H1 (cell line): ENCODE results near the gene PRKCH. TPM values are rescaled to one million over a fixed set of nuclear protein-coding genes. Genes with fewer than 3 reads are reported as not detected.

Experiments
- CTCF ChIA-PET: fragments of 300-600 bp; sonication (Branson Sonifier 250); formaldehyde crosslinking; loops from one replicate; lab custom pipeline; 2021; ENCODE audit not compliant: partially characterized antibody; lab: Charles Lee
- POLR2A ChIA-PET: fragments of 300-600 bp; sonication (Branson Sonifier 250); formaldehyde crosslinking; loops from one replicate; lab custom pipeline; 2021; ENCODE audit warnings: inconsistent platforms; ENCODE audit not compliant: partially characterized antibody; lab: Charles Lee
- DNase-seq, 2 experiments: peaks; one replicate each; pipeline versions ENCODE4 v3.0.0 to v3.0.0-alpha.2; 2010 to 2022; ENCODE audit warnings: low spot score in 2 of 2, low read depth in 1 of 2, mixed read lengths in 1 of 2
- FAIRE-seq: peaks from 2 replicates; lab custom pipeline; 2011; peaks lifted over from hg19 to GRCh38; lab: Jason Lieb, UNC
- H2AFZ ChIP-seq: 2 replicates; pipeline ENCODE4 v1.8.1; 2012; ENCODE audit warnings: low read length, inconsistent platforms
- H2AK5ac ChIP-seq: 2 replicates; pipeline ENCODE4 v1.6.1; 2013; ENCODE audit warnings: low read depth, low read length
- H2BK120ac ChIP-seq: replicated peaks from 2 replicates; pipeline ENCODE3; 2013; ENCODE audit warnings: low read depth, low read length, inconsistent platforms
- H2BK12ac ChIP-seq: 2 replicates; pipeline ENCODE4 v1.6.1; 2013; ENCODE audit warnings: low read depth, low read length
- H2BK15ac ChIP-seq: 2 replicates; pipeline ENCODE4 v1.6.1; 2013; ENCODE audit warnings: low read length
- H2BK20ac ChIP-seq: 2 replicates; pipeline ENCODE4 v1.6.1; 2013; ENCODE audit warnings: low read length
- H2BK5ac ChIP-seq: 2 replicates; pipeline ENCODE4 v1.6.1; 2013; ENCODE audit warnings: low read depth, low read length
- H3K14ac ChIP-seq: 2 replicates; pipeline ENCODE4 v1.6.1; 2013; ENCODE audit warnings: inconsistent platforms; ENCODE audit not compliant: insufficient read length
- H3K18ac ChIP-seq: 2 replicates; pipeline ENCODE4 v1.6.1; 2013; ENCODE audit warnings: low read length; ENCODE audit errors: extremely low read depth
- H3K23ac ChIP-seq: 2 replicates; pipeline ENCODE4 v1.6.1; 2013; ENCODE audit warnings: inconsistent platforms; ENCODE audit not compliant: insufficient read length
- H3K23me2 ChIP-seq: 2 replicates; pipeline ENCODE4 v1.6.1; 2013; ENCODE audit warnings: low read depth, low read length
- H3K27ac ChIP-seq: 2 replicates; pipeline ENCODE4 v1.6.1; 2011; ENCODE audit warnings: low read depth, low read length, inconsistent platforms
- H3K27me3 ChIP-seq, 4 experiments: replicated peaks in 1 of 4; 1 replicate in 1 of 4; 2 replicates in 3 of 4; pipeline versions ENCODE4 v1.6.1 to v1.8.1; 2011 to 2013; ENCODE audit warnings: low read length in 3 of 4, mild to moderate bottlenecking in 3 of 4, inconsistent platforms in 2 of 4, mixed read lengths in 2 of 4, moderate library complexity in 1 of 4; ENCODE audit not compliant: control insufficient read depth in 3 of 4, insufficient read depth in 3 of 4; ENCODE audit errors: extremely low read depth in 1 of 4
- H3K36me3 ChIP-seq, 4 experiments: 2 replicates each; pipeline versions ENCODE4 v1.6.1 to v1.8.1; 2011 to 2013; ENCODE audit warnings: mild to moderate bottlenecking in 4 of 4, low read length in 3 of 4, moderate library complexity in 2 of 4, control low read depth in 1 of 4, inconsistent platforms in 1 of 4; ENCODE audit not compliant: insufficient read depth in 4 of 4, control insufficient read depth in 2 of 4
- H3K4ac ChIP-seq: replicated peaks from 2 replicates; pipeline ENCODE3; 2013; ENCODE audit warnings: low read length, low read depth, mixed read lengths, inconsistent platforms; ENCODE audit not compliant: insufficient read length
- H3K4me1 ChIP-seq, 4 experiments: replicated peaks in 1 of 4; 1 replicate in 1 of 4; 2 replicates in 3 of 4; pipeline versions ENCODE4 v1.6.1 to v1.8.1; 2011 to 2013; ENCODE audit warnings: low read length in 3 of 4, inconsistent platforms in 2 of 4, mixed read lengths in 1 of 4; ENCODE audit not compliant: insufficient read depth in 4 of 4, control insufficient read depth in 3 of 4
- H3K4me2 ChIP-seq, 2 experiments: 2 replicates each; pipeline versions ENCODE4 v1.6.1 to v1.8.1; 2011 to 2013; ENCODE audit warnings: low read depth in 2 of 2, low read length in 2 of 2, control low read depth in 1 of 2, inconsistent platforms in 1 of 2, mild to moderate bottlenecking in 1 of 2; ENCODE audit not compliant: insufficient read depth in 1 of 2
- H3K4me3 ChIP-seq, 4 experiments: fragments of 200-600, 300-600 bp in 1 of 4; sonication (generic), shearing (Covaris generic), sonication (Bioruptor Twin) in 1 of 4; 2 replicates each; pipeline versions ENCODE4 v1.5.1 to v1.8.1; 2011 to 2016; ENCODE audit warnings: low read length in 4 of 4, low read depth in 3 of 4, control low read depth in 2 of 4, inconsistent platforms in 2 of 4, mild to moderate bottlenecking in 2 of 4, mixed read lengths in 1 of 4, moderate library complexity in 1 of 4; ENCODE audit not compliant: insufficient read depth in 2 of 4; ENCODE audit errors: extremely low read depth in 1 of 4
- H3K56ac ChIP-seq: replicated peaks from 2 replicates; pipeline ENCODE3; 2013; ENCODE audit warnings: low read depth, mild to moderate bottlenecking, mixed read lengths, low read length, inconsistent platforms; ENCODE audit not compliant: insufficient read length
- H3K79me1 ChIP-seq: 2 replicates; pipeline ENCODE4 v1.6.1; 2013; ENCODE audit warnings: low read depth, low read length, control low read depth
- H3K79me2 ChIP-seq, 2 experiments: 2 replicates each; pipeline versions ENCODE4 v1.6.1 to v1.8.1; 2012 to 2013; ENCODE audit warnings: low read length in 2 of 2, mild to moderate bottlenecking in 2 of 2, inconsistent platforms in 1 of 2; ENCODE audit not compliant: insufficient read depth in 2 of 2, control insufficient read depth in 1 of 2
- H3K9ac ChIP-seq, 4 experiments: replicated peaks in 1 of 4; 1 replicate in 1 of 4; 2 replicates in 3 of 4; pipeline versions ENCODE4 v1.6.1 to v1.8.1; 2011 to 2013; ENCODE audit warnings: low read depth in 3 of 4, low read length in 3 of 4, control low read depth in 2 of 4, mild to moderate bottlenecking in 2 of 4, moderate library complexity in 2 of 4, inconsistent platforms in 1 of 4; ENCODE audit errors: extremely low read depth in 1 of 4
- H3K9me3 ChIP-seq, 2 experiments: 2 replicates each; pipeline versions ENCODE4 v1.6.1 to v1.8.1; 2012 to 2013; ENCODE audit warnings: mild to moderate bottlenecking in 2 of 2, moderate library complexity in 2 of 2, control low read depth in 1 of 2, inconsistent platforms in 1 of 2, low read depth in 1 of 2, low read length in 1 of 2, mixed read lengths in 1 of 2; ENCODE audit not compliant: insufficient read depth in 2 of 2
- H4K20me1 ChIP-seq, 2 experiments: replicated peaks in 1 of 2; 2 replicates each; pipeline versions ENCODE3 to v1.8.1; 2011 to 2013; ENCODE audit warnings: inconsistent platforms in 2 of 2, low read length in 2 of 2, mild to moderate bottlenecking in 1 of 2; ENCODE audit not compliant: insufficient read depth in 2 of 2, control insufficient read depth in 1 of 2
- H4K5ac ChIP-seq: 2 replicates; pipeline ENCODE4 v1.6.1; 2013; ENCODE audit warnings: low read length, low read depth, mixed read lengths, inconsistent platforms; ENCODE audit not compliant: insufficient read length
- H4K8ac ChIP-seq: 2 replicates; pipeline ENCODE4 v1.8.0; 2013; ENCODE audit warnings: mild to moderate bottlenecking, moderate library complexity, low read length, inconsistent platforms; ENCODE audit not compliant: insufficient read depth; ENCODE audit errors: extremely low read depth
- H4K91ac ChIP-seq: replicated peaks from 2 replicates; pipeline ENCODE3; 2013; ENCODE audit warnings: low read length, mixed read lengths, inconsistent platforms; ENCODE audit not compliant: insufficient read length
- CBX5 ChIP-seq: fragments of 300-800, 300-1000 bp; sonication (generic); IDR thresholded peaks from 2 replicates; pipeline ENCODE4 v1.7.1; 2016; ENCODE audit warnings: antibody characterized with exemption, low read length, low read depth
- FOSL1 ChIP-seq: IDR thresholded peaks from 2 replicates; pipeline ENCODE4 v1.6.1; 2011; ENCODE audit warnings: mild to moderate bottlenecking, low read depth, low read length, moderate library complexity; ENCODE audit not compliant: insufficient read depth
- HDAC2 ChIP-seq, 2 experiments: fragments of 300-600 bp in 1 of 2; sonication (generic) in 1 of 2; IDR thresholded peaks; 2 replicates each; pipeline ENCODE4 v1.6.1; 2011 to 2012; ENCODE audit warnings: low read depth in 2 of 2, low read length in 2 of 2, mild to moderate bottlenecking in 2 of 2, moderate library complexity in 2 of 2, borderline replicate concordance in 1 of 2, inconsistent platforms in 1 of 2
- RFX5 ChIP-seq: IDR thresholded peaks from 2 replicates; pipeline ENCODE4 v1.6.1; 2011; ENCODE audit warnings: low read depth, low read length, improper control_type of control experiment, borderline replicate concordance
- SIRT6 ChIP-seq: IDR thresholded peaks from one replicate; pipeline ENCODE4 v1.7.1; 2012; ENCODE audit warnings: low read length, inconsistent platforms
- TAF7 ChIP-seq: optimal IDR thresholded peaks from 2 replicates; pipeline ENCODE3; 2011; ENCODE audit warnings: low read depth, mild to moderate bottlenecking, inconsistent platforms, low read length, moderate library complexity, borderline replicate concordance
- WGBS, 2 experiments: shearing (Covaris generic) in 1 of 2; methylation state at CpG; one replicate each; pipeline versions ENCODE4 v1.1.6 to v1.1.7; 2013 to 2015; ENCODE audit warnings: low lambda C conversion rate in 2 of 2, mixed read lengths in 2 of 2, inconsistent platforms in 1 of 2, low coverage in 1 of 2, missing lambda C conversion rate in 1 of 2; ENCODE audit not compliant: insufficient replicate concordance in 2 of 2, insufficient coverage in 1 of 2, insufficient read length in 1 of 2; ENCODE audit errors: extremely low coverage in 1 of 2, missing lambda C conversion rate in 1 of 2; 5-methylcytosine and 5-hydroxymethylcytosine counted together
- polyA plus RNA-seq, 7 experiments: library from polyadenylated mRNA; depleted of rRNA in 3 of 7; stranded (reverse) in 5 of 7; unstranded in 2 of 7; fragments of >200 nt in 5 of 7; fragments of 200-250 nt in 2 of 7; gene quantifications; 1 replicate in 5 of 7; 2 replicates in 1 of 7; 4 replicates in 1 of 7; pipeline versions ENCODE4 v1.2.1 to v1.2.3, GENCODE V29; 2011 to 2013; ENCODE audit warnings: missing spikeins in 2 of 7, mixed read lengths in 2 of 7
- total RNA-seq: library from RNA; stranded (reverse); fragmentation: NEBNext Ultra II Directional; extraction: Animal tissue kit (Norgen Biotek cat#: 25700); gene quantifications from 2 replicates; pipeline ENCODE4 v1.2.1, GENCODE V29; 2021

Gene PRKCH
- total and polyA plus RNA-seq, 2 of the 8 experiments (the other 6 are each of a cell fraction or from before 2014, with no cell fraction given) = 6.4 to 7.0 TPM

DNA sequence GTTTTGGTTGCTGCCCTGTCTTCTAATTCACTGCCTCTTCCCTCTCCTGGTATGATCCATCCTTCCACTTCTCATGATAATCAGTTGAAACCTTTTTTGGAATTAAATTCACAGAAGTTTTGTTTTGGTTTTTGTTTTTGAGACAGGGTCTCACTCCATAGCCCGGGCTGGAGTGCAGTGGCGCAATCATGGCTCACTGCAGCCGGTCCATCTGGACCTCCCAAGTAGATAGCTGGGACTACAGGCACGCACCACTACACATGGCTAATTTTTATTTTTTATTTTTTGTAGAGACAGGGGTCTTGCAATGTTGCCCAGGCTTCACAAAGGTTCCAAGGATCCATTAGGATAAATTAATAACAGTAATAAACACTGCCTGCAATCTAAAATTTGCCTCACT, 164.3 kb downstream of the PRKCH start:
- Histone ChIP-seq H2AFZ (no peak overlapping the region), H3K18ac (no peak overlapping the region), H3K4me2 (no peak overlapping the region), H2BK20ac (no peak overlapping the region), H3K23ac (no peak overlapping the region), H3K79me1 (no peaks in the 10 kb centered on the region), H2AK5ac (no peak overlapping the region), H2BK15ac (no peak overlapping the region), H4K8ac (no peak overlapping the region), H3K36me3 (no peaks in the 10 kb centered on the region; a peak in 1 of 8 replicates), H2BK5ac (no peak overlapping the region), H3K4ac (no peak overlapping the region), H3K56ac (no peak overlapping the region), H4K20me1 (no peaks in the 10 kb centered on the region), H4K5ac (no peak overlapping the region), H3K27ac (no peak overlapping the region), H3K23me2 (no peaks in the 10 kb centered on the region), H3K14ac (no peak overlapping the region), H4K91ac (no peak overlapping the region), H3K27me3 (no peaks in the 10 kb centered on the region; a peak in 1 of 7 replicates), H3K4me3 (no peak overlapping the region), H3K79me2 (no peaks in the 10 kb centered on the region), H3K9me3 (no peaks in the 10 kb centered on the region), H2BK120ac (no peak overlapping the region), H3K4me1 (no peaks in the 10 kb centered on the region), H2BK12ac (no peak overlapping the region), H3K9ac (no peak overlapping the region)
- ChIA-PET POLR2A (no interaction called here), CTCF (interaction anchor here (1.0 to 1.2 kb wide), 2 partner anchors 10 to 13 kb away, joined by 3 to 7 read pairs; no protein-coding TSS in a partner anchor)
- WGBS, 2 experiments = 93% methylated on average over 4 of the region's 4 CpGs; no CpG with 5 or more reads in 1 of the 2 experiments
- TF ChIP-seq CBX5 (no peak), HDAC2 (IDR thresholded peaks at IDR 0.05; ENCODE audit: borderline replicate concordance in 1 of 2, low read depth in 2 of 2, low read length in 2 of 2) (no peak), RFX5 (no peak), SIRT6 (no peak), FOSL1 (no peak), TAF7 (no peak)
- DNase-seq (no peak), FAIRE-seq (no peak)
